Liver (tissue), 9 donors: ENCODE results near the gene SKAP1. TPM values are rescaled to one million over a fixed set of nuclear protein-coding genes. Genes with fewer than 3 reads are reported as not detected.

Experiments
- DNase-seq: peaks from one replicate; pipeline ENCODE4 v3.0.0-alpha.2; 2017; ENCODE audit warnings: low spot score
- H3K27ac ChIP-seq, 2 donors: one replicate each; pipeline ENCODE4 v1.7.0; 2013; ENCODE audit warnings: inconsistent platforms in 2 of 2, low read length in 2 of 2, control low read depth in 1 of 2, low read depth in 1 of 2, mild to moderate bottlenecking in 1 of 2
- H3K27me3 ChIP-seq, 4 donors: one replicate each; pipeline versions ENCODE4 v1.6.1 to v1.7.0; 2013; ENCODE audit warnings: low read length in 3 of 4, inconsistent platforms in 1 of 4, mild to moderate bottlenecking in 1 of 4, moderate library complexity in 1 of 4; ENCODE audit not compliant: control insufficient read depth in 4 of 4, insufficient read depth in 4 of 4
- H3K36me3 ChIP-seq, 4 donors: one replicate each; pipeline versions ENCODE4 v1.6.1 to v1.7.0; 2013; ENCODE audit warnings: low read length in 3 of 4, mild to moderate bottlenecking in 3 of 4, low read depth in 1 of 4, moderate library complexity in 1 of 4; ENCODE audit not compliant: control insufficient read depth in 4 of 4, insufficient read depth in 3 of 4
- H3K4me1 ChIP-seq, 4 donors: one replicate each; pipeline versions ENCODE4 v1.6.1 to v1.7.0; 2013; ENCODE audit warnings: low read length in 3 of 4, mild to moderate bottlenecking in 3 of 4, moderate library complexity in 1 of 4; ENCODE audit not compliant: control insufficient read depth in 4 of 4, insufficient read depth in 4 of 4
- H3K4me3 ChIP-seq, 3 donors: one replicate each; pipeline versions ENCODE4 v1.6.1 to v1.7.0; 2013; ENCODE audit warnings: low read length in 3 of 3, control low read depth in 1 of 3, low read depth in 1 of 3, mild to moderate bottlenecking in 1 of 3
- H3K9ac ChIP-seq, 2 donors: one replicate each; pipeline ENCODE4 v1.7.0; 2013; ENCODE audit warnings: low read length in 2 of 2, mild to moderate bottlenecking in 2 of 2, moderate library complexity in 2 of 2, control low read depth in 1 of 2, low read depth in 1 of 2
- H3K9me3 ChIP-seq, 4 donors: one replicate each; pipeline versions ENCODE4 v1.6.1 to v1.7.0; 2013; ENCODE audit warnings: low read length in 3 of 4; ENCODE audit not compliant: control insufficient read depth in 4 of 4
- FOXA1 ChIP-seq: IDR thresholded peaks from 2 replicates; pipeline ENCODE4 v1.6.1; 2016; ENCODE audit warnings: antibody characterized with exemption
- FOXA2 ChIP-seq: IDR thresholded peaks from 2 replicates; pipeline ENCODE4 v1.6.1; 2016; ENCODE audit warnings: antibody characterized with exemption
- GABPA ChIP-seq, 2 donors: IDR thresholded peaks in 1 of 2; conservative IDR thresholded peaks in 1 of 2; 2 replicates each; pipeline ENCODE4 v1.6.1; 2016; ENCODE audit warnings: antibody characterized with exemption in 2 of 2, mild to moderate bottlenecking in 1 of 2, moderate library complexity in 1 of 2
- HNF4A ChIP-seq, 2 donors: conservative IDR thresholded peaks; 2 replicates each; pipeline ENCODE4 v1.6.1; 2016; ENCODE audit warnings: antibody characterized with exemption in 2 of 2, mild to moderate bottlenecking in 2 of 2
- HNF4G ChIP-seq: IDR thresholded peaks from 2 replicates; pipeline ENCODE4 v1.6.1; 2016; ENCODE audit warnings: antibody characterized with exemption
- JUND ChIP-seq, 2 donors: IDR thresholded peaks; 2 replicates each; pipeline ENCODE4 v1.6.1; 2016; ENCODE audit warnings: antibody characterized with exemption in 2 of 2
- NR2F2 ChIP-seq: IDR thresholded peaks from 2 replicates; pipeline ENCODE4 v1.6.1; 2016; ENCODE audit warnings: antibody characterized with exemption
- RAD21 ChIP-seq, 2 donors: IDR thresholded peaks; 2 replicates each; pipeline ENCODE4 v1.6.1; 2016; ENCODE audit warnings: antibody characterized with exemption in 2 of 2, mild to moderate bottlenecking in 2 of 2
- RXRA ChIP-seq, 2 donors: IDR thresholded peaks; 2 replicates each; pipeline ENCODE4 v1.6.1; 2017 to 2018; ENCODE audit warnings: antibody characterized with exemption in 2 of 2, mild to moderate bottlenecking in 1 of 2
- SP1 ChIP-seq: IDR thresholded peaks from 2 replicates; pipeline ENCODE4 v1.6.1; 2018; ENCODE audit warnings: antibody characterized with exemption, mild to moderate bottlenecking
- TAF1 ChIP-seq: conservative IDR thresholded peaks from 2 replicates; pipeline ENCODE4 v1.6.1; 2016; ENCODE audit warnings: antibody characterized with exemption, mild to moderate bottlenecking
- WGBS: extraction: QIAGEN DNeasy Blood & Tissue Kit; methylation state at CpG from one replicate; pipeline ENCODE4 v1.1.7; 2013; 5-methylcytosine and 5-hydroxymethylcytosine counted together
- polyA plus RNA-seq, 2 donors: library from polyadenylated mRNA; stranded (reverse) in 1 of 2; unstranded in 1 of 2; fragments of 200-250 nt in 1 of 2; fragments of >200 nt in 1 of 2; fragmentation: Nextera tagmentation in 1 of 2; extraction: Ambion mirVana in 1 of 2; gene quantifications; one replicate each; pipeline versions ENCODE4 v1.2.1 to v1.2.3, GENCODE V29; 2013 to 2015
- total RNA-seq, 2 donors: library from RNA; depleted of rRNA; stranded (reverse); fragments of >200 nt; gene quantifications; one replicate each; pipeline ENCODE4 v1.2.3, GENCODE V29; 2014
- TF ChIP-seq, protein P1 (sequence below): IDR thresholded peaks from 2 replicates; pipeline ENCODE4 v1.6.1; 2016; ENCODE audit warnings: antibody characterized with exemption
- TF ChIP-seq, protein P2 (sequence below): IDR thresholded peaks from 2 replicates; pipeline ENCODE4 v1.6.1; 2016; ENCODE audit warnings: antibody characterized with exemption, mild to moderate bottlenecking
- TF ChIP-seq, protein P3 (sequence below): IDR thresholded peaks from 2 replicates; pipeline ENCODE4 v1.6.1; 2016; ENCODE audit warnings: antibody characterized with exemption
- TF ChIP-seq, protein P4 (sequence below): IDR thresholded peaks from 2 replicates; pipeline ENCODE4 v1.6.1; 2016; ENCODE audit warnings: antibody characterized with exemption
- donor health status: healthy.
- donor health status: healthy.
- donor health status: healthy.
- donor health status: healthy.
- donor health status: healthy.

SKAP1 gene
- total and polyA plus RNA-seq, 4 donors = 2.5 to 20.8 (median 11.3) TPM

DNA sequence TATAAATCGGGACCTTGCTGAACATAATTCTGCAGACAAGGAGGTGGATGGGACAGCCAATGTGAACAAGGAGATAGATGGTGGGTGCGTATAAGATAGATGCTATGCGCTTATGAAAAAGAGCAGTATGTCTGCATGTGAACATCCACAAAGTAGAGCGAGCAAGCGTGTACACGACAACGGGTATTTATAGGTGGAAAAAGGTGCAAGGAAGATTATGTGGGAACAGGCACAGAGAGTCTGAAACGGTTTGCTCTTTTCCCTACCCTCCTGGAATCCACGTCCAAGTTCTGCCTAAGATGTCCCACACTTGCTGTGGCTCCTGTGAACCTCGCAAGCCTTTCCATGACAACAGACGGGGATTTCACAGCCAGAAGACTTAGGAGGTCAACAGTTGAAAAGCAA is 279.4 kb downstream of the SKAP1 start (continued):
- no peak for TF ChIP-seq RXRA (IDR thresholded peaks at IDR 0.05)
- TF ChIP-seq, protein P1, sequence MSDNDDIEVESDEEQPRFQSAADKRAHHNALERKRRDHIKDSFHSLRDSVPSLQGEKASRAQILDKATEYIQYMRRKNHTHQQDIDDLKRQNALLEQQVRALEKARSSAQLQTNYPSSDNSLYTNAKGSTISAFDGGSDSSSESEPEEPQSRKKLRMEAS = no peak
- TF ChIP-seq RAD21 (IDR thresholded peaks at IDR 0.05) = no peak
- no peak for TF ChIP-seq TAF1
- no peak for TF ChIP-seq HNF4G

DNA sequence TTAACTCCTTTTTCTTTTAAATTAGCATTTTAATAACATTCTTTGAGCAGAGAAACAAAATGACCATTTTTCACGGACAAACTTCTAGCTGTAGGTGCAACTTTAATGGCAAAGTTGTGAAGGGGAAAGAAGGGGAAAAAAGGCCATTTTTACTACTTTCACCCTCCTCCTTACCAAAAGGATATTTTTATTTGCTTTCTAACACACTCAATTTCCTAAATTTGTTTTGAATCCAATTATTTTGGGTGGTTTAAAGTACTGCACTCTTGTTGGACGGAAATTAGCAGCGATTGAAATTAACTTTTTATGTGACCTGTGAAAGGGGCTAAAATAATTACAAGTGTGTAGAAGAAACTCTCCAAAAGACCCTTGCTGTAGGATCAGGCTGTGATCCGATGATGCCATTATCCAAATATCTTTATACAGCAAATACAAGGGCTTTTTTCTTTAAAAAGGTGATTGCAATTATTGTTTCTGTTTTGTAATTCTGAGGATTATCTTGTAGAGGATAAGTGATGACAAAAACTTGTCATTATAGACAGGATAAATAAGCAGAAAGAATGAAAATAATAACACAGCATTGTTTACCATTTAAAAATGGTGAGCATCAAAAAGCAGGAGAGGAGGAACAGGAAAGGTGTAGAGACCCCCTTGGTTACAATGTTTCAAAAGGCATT is 280.1 kb downstream of the SKAP1 start:
- DNase-seq = no peak
- Histone ChIP-seq H3K9me3 (no peaks in the 10 kb centered on the region), H3K4me3 (no peak overlapping the region), H3K27me3 (no peaks in the 10 kb centered on the region), H3K4me1 (peaks cover 0 to 20% (median 15%) of the 10 kb centered on the region in 4 donors), H3K36me3 (peaks cover 0 to 7% (median 3%) of the 10 kb centered on the region in 4 donors), H3K27ac (no peak overlapping the region), H3K9ac (no peak overlapping the region)
- 91% methylated on average over 4 of the region's 4 CpGs for WGBS
- TF ChIP-seq, protein P2, sequence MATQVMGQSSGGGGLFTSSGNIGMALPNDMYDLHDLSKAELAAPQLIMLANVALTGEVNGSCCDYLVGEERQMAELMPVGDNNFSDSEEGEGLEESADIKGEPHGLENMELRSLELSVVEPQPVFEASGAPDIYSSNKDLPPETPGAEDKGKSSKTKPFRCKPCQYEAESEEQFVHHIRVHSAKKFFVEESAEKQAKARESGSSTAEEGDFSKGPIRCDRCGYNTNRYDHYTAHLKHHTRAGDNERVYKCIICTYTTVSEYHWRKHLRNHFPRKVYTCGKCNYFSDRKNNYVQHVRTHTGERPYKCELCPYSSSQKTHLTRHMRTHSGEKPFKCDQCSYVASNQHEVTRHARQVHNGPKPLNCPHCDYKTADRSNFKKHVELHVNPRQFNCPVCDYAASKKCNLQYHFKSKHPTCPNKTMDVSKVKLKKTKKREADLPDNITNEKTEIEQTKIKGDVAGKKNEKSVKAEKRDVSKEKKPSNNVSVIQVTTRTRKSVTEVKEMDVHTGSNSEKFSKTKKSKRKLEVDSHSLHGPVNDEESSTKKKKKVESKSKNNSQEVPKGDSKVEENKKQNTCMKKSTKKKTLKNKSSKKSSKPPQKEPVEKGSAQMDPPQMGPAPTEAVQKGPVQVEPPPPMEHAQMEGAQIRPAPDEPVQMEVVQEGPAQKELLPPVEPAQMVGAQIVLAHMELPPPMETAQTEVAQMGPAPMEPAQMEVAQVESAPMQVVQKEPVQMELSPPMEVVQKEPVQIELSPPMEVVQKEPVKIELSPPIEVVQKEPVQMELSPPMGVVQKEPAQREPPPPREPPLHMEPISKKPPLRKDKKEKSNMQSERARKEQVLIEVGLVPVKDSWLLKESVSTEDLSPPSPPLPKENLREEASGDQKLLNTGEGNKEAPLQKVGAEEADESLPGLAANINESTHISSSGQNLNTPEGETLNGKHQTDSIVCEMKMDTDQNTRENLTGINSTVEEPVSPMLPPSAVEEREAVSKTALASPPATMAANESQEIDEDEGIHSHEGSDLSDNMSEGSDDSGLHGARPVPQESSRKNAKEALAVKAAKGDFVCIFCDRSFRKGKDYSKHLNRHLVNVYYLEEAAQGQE = no peak
- no peak for TF ChIP-seq NR2F2
- TF ChIP-seq, protein P3, sequence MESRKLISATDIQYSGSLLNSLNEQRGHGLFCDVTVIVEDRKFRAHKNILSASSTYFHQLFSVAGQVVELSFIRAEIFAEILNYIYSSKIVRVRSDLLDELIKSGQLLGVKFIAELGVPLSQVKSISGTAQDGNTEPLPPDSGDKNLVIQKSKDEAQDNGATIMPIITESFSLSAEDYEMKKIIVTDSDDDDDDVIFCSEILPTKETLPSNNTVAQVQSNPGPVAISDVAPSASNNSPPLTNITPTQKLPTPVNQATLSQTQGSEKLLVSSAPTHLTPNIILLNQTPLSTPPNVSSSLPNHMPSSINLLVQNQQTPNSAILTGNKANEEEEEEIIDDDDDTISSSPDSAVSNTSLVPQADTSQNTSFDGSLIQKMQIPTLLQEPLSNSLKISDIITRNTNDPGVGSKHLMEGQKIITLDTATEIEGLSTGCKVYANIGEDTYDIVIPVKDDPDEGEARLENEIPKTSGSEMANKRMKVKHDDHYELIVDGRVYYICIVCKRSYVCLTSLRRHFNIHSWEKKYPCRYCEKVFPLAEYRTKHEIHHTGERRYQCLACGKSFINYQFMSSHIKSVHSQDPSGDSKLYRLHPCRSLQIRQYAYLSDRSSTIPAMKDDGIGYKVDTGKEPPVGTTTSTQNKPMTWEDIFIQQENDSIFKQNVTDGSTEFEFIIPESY = no peak
- no peak for TF ChIP-seq FOXA2

DNA sequence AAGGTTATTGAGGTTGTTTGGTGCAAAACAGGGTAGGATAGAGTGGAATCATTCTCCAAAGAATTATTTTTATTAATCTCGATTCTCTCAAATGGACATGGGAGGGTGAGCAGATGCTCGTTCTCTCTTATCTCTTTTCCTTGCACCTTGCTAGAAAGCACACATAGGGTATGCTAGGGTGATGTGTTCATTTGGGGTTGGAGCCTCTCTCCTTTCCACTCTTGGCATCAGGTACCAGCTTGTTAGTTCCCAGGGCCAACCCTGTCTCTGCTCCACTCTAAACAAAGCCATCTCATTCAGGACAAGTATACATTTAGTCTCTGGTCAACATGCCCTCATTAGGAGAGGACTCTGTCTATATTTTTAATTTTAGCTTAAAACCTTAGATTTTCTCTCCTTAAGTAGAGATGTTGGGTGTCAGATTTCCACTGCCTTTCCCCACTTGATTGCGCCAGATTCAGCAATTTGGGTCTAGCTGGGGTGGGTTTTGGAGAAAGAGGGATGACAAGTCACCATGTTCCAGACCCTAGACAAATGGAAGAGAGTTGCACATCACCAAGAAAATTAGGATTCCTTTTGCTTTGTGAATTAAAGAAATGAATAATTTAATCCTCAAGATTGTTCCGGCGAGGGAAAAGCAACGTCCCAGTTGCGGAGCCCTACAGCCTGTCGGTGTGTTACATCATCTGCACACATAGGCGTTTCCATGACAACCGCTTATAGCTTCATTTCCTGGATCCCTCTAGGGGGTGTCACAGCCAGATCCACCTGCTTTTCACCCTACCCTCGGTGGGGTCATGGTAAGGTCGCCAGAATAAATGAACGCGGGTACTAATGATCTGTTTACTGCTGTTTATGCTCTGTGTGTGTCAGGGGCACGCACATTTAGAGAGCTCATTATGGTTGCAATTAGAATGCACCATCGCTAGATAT is 280.9 kb downstream of the SKAP1 start:
- H3K27me3 ChIP-seq = no peaks in the 10 kb centered on the region
- TF ChIP-seq NR2F2 (no peak), GABPA (IDR thresholded peaks at IDR 0.05 in 1 of 2, conservative IDR thresholded peaks at IDR 0.05 in 1 of 2) (no peak), FOXA1 (no peak), FOXA2 (no peak), SP1 (no peak), RAD21 (IDR thresholded peaks at IDR 0.05) (no peak), HNF4A (conservative IDR thresholded peaks at IDR 0.05) (no peak), JUND (IDR thresholded peaks at IDR 0.05) (no peak)
- TF ChIP-seq, protein P4, sequence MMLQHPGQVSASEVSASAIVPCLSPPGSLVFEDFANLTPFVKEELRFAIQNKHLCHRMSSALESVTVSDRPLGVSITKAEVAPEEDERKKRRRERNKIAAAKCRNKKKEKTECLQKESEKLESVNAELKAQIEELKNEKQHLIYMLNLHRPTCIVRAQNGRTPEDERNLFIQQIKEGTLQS = no peak
- TF ChIP-seq, protein P3 = no peak
- TF ChIP-seq, protein P2 = no peak

More for the DNA sequence above, 280.9 kb downstream of the SKAP1 start:
- no peak overlapping the region for H3K4me3 ChIP-seq
- peak overlapping the region in 1 of 2 donors; percentile 33 for H3K9ac ChIP-seq
- H3K36me3 ChIP-seq = peaks cover 0 to 7% (median 3%) of the 10 kb centered on the region in 4 donors
- H3K27ac ChIP-seq = no peak overlapping the region
- no peaks in the 10 kb centered on the region for H3K9me3 ChIP-seq
- peaks cover 0 to 12% (median 10%) of the 10 kb centered on the region in 4 donors for H3K4me1 ChIP-seq
- WGBS = 70% methylated on average over 16 of the region's 16 CpGs
- DNase-seq = no peak
